Mesodermal cell (in vitro differentiated cells): Measurements from ENCODE around the gene SNRPF.

Experiments used
- H3K27ac ChIP-seq: 2 replicates; pipeline ENCODE4 v1.7.0; 2013; ENCODE audit warnings: mild to moderate bottlenecking, low read depth, low read length, moderate library complexity; ENCODE audit not compliant: severe bottlenecking
- H3K36me3 ChIP-seq: 2 replicates; pipeline ENCODE4 v1.7.1; 2013; ENCODE audit warnings: mild to moderate bottlenecking, low read length, moderate library complexity; ENCODE audit not compliant: control insufficient read depth, insufficient read depth
- H3K4me1 ChIP-seq: one replicate; pipeline ENCODE4 v1.7.1; 2013; ENCODE audit warnings: mild to moderate bottlenecking, low read length; ENCODE audit not compliant: insufficient read depth, control insufficient read depth, poor library complexity, severe bottlenecking
- H3K4me3 ChIP-seq: 2 replicates; pipeline ENCODE4 v1.7.0; 2013; ENCODE audit warnings: low read length, control low read depth, mild to moderate bottlenecking; ENCODE audit not compliant: insufficient read depth, poor library complexity, severe bottlenecking; ENCODE audit errors: extremely low read depth
- H3K9me3 ChIP-seq: 2 replicates; pipeline ENCODE4 v1.7.1; 2013; ENCODE audit warnings: mild to moderate bottlenecking, low read length, moderate library complexity; ENCODE audit not compliant: control insufficient read depth
- WGBS, 2 experiments: methylation state at CpG; one replicate each; pipeline ENCODE4 v1.1.5; 2013; ENCODE audit warnings: missing lambda C conversion rate in 2 of 2; ENCODE audit not compliant: insufficient coverage in 2 of 2; 5-methylcytosine and 5-hydroxymethylcytosine counted together

SNRPF gene

GRCh38 chr12:95859947-95860850 is 1.4 kb downstream of the SNRPF start:
- H3K36me3 ChIP-seq = peaks cover 47% of the 10 kb centered on the region
- H3K4me1 ChIP-seq = peaks cover 6% of the 10 kb centered on the region
- H3K4me3 ChIP-seq = peak overlapping the region; percentile 87
- peaks cover 13% of the 10 kb centered on the region for H3K9me3 ChIP-seq
- no peak overlapping the region for H3K27ac ChIP-seq
- WGBS, 2 experiments = 72 to 78% methylated on average over 5 to 6 of the region's 10 CpGs

GRCh38 chr12:95862038-95862437 is 3.3 kb downstream of the SNRPF start:
- Histone ChIP-seq H3K27ac (no peak overlapping the region), H3K9me3 (peaks cover 13% of the 10 kb centered on the region), H3K4me3 (no peak overlapping the region), H3K36me3 (peaks cover 53% of the 10 kb centered on the region), H3K4me1 (peaks cover 6% of the 10 kb centered on the region)
- 100% methylated on average over 1 of the region's 3 CpGs; no CpG with 5 or more reads in 1 of the 2 experiments for WGBS, 2 experiments

- H3K36me3 ChIP-seq = peaks cover 62% of the 10 kb centered on the region
Measured at GRCh38 chr12:95863337-95863736, 4.6 kb downstream of the SNRPF start.

GRCh38 chr12:95870897-95871296 is 12.1 kb downstream of the SNRPF start:
- 97 to 100% methylated on average over 3 to 4 of the region's 4 CpGs for WGBS, 2 experiments
- H3K27ac ChIP-seq = no peak overlapping the region
- no peaks in the 10 kb centered on the region for H3K4me1 ChIP-seq
- no peak overlapping the region for H3K4me3 ChIP-seq
- peaks cover 43% of the 10 kb centered on the region for H3K36me3 ChIP-seq
- H3K9me3 ChIP-seq = no peaks in the 10 kb centered on the region

More at GRCh38 chr12:95863337-95863736, 4.6 kb downstream of the SNRPF start:
- Histone ChIP-seq H3K27ac (no peak overlapping the region), H3K9me3 (peaks cover 13% of the 10 kb centered on the region), H3K4me1 (peaks cover 6% of the 10 kb centered on the region), H3K4me3 (no peak overlapping the region)

- WGBS, 2 experiments = 72 to 89% methylated on average over 4 of the region's 4 CpGs
- Histone ChIP-seq H3K4me3 (no peak overlapping the region), H3K9me3 (no peaks in the 10 kb centered on the region), H3K36me3 (peaks cover 23% of the 10 kb centered on the region), H3K4me1 (no peaks in the 10 kb centered on the region), H3K27ac (no peak overlapping the region)
Measured at GRCh38 chr12:95874452-95874851, 15.7 kb downstream of the SNRPF start.

- H3K36me3 ChIP-seq = peaks cover 8% of the 10 kb centered on the region
- no peaks in the 10 kb centered on the region for H3K9me3 ChIP-seq
- H3K4me3 ChIP-seq = no peak overlapping the region
- 72 to 93% methylated on average over 2 of the region's 2 CpGs for WGBS, 2 experiments
- H3K4me1 ChIP-seq = no peaks in the 10 kb centered on the region
- H3K27ac ChIP-seq = no peak overlapping the region
Measured at GRCh38 chr12:95877622-95878021, 18.9 kb downstream of the SNRPF start.

- no CpG with 5 or more reads among the region's 1 CpG for WGBS, 2 experiments
- Histone ChIP-seq H3K36me3 (no peaks in the 10 kb centered on the region), H3K4me3 (no peak overlapping the region), H3K4me1 (no peaks in the 10 kb centered on the region), H3K27ac (no peak overlapping the region), H3K9me3 (peaks cover 14% of the 10 kb centered on the region)
Measured at GRCh38 chr12:95880895-95881294, 22.1 kb downstream of the SNRPF start.

- no peak overlapping the region for H3K27ac ChIP-seq
- WGBS, 2 experiments = 100% methylated on average over 1 of the region's 3 CpGs; no CpG with 5 or more reads in 1 of the 2 experiments
- H3K4me3 ChIP-seq = no peak overlapping the region
- H3K4me1 ChIP-seq = no peaks in the 10 kb centered on the region
- no peaks in the 10 kb centered on the region for H3K36me3 ChIP-seq
- H3K9me3 ChIP-seq = peaks cover 14% of the 10 kb centered on the region
Measured at GRCh38 chr12:95881331-95881955, 22.7 kb downstream of the SNRPF start.

GRCh38 chr12:95882080-95882479 is 23.3 kb downstream of the SNRPF start:
- Histone ChIP-seq H3K27ac (no peak overlapping the region), H3K4me3 (no peak overlapping the region)

GRCh38 chr12:95882873-95883272 is 24.1 kb downstream of the SNRPF start:
- 90 to 93% methylated on average over 4 of the region's 4 CpGs for WGBS, 2 experiments
- Histone ChIP-seq H3K9me3 (peaks cover 14% of the 10 kb centered on the region), H3K27ac (no peak overlapping the region), H3K4me3 (no peak overlapping the region), H3K36me3 (no peaks in the 10 kb centered on the region), H3K4me1 (no peaks in the 10 kb centered on the region)

More at GRCh38 chr12:95882080-95882479, 23.3 kb downstream of the SNRPF start:
- H3K4me1 ChIP-seq = no peaks in the 10 kb centered on the region
- no peaks in the 10 kb centered on the region for H3K36me3 ChIP-seq
- peaks cover 14% of the 10 kb centered on the region for H3K9me3 ChIP-seq
- 62 to 75% methylated on average over 1 of the region's 1 CpG for WGBS, 2 experiments

GRCh38 chr12:95884998-95885397 is 26.2 kb downstream of the SNRPF start:
- 63 to 79% methylated on average over 2 to 3 of the region's 3 CpGs for WGBS, 2 experiments
- no peaks in the 10 kb centered on the region for H3K4me1 ChIP-seq

More at GRCh38 chr12:95884998-95885397, 26.2 kb downstream of the SNRPF start:
- H3K4me3 ChIP-seq = no peak overlapping the region
- peaks cover 14% of the 10 kb centered on the region for H3K9me3 ChIP-seq
- H3K27ac ChIP-seq = no peak overlapping the region
- H3K36me3 ChIP-seq = no peaks in the 10 kb centered on the region
